HFFc6 (cell line): Measurements from ENCODE around the gene PHAF1. TPM values are rescaled to one million over a fixed set of nuclear protein-coding genes. Genes with fewer than 3 reads are reported as not detected.

Experiments
- DNase-seq: peaks from one replicate; pipeline ENCODE4 v3.0.0-alpha.2; 2018
- H3K27ac Mint-ChIP-seq: 2 replicates; pipeline ENCODE4 v1.8.0; 2020; ENCODE audit warnings: mild to moderate bottlenecking, mixed read lengths
- H3K27me3 Mint-ChIP-seq: 2 replicates; pipeline ENCODE4 v1.8.0; 2021; ENCODE audit warnings: mild to moderate bottlenecking, moderate library complexity, mixed read lengths; ENCODE audit not compliant: insufficient read depth
- H3K36me3 Mint-ChIP-seq: 2 replicates; pipeline ENCODE4 v1.8.0; 2021; ENCODE audit warnings: low read depth, mixed read lengths
- H3K4me1 Mint-ChIP-seq: 2 replicates; pipeline ENCODE4 v1.8.0; 2020; ENCODE audit warnings: low read depth, mixed read lengths
- H3K4me3 Mint-ChIP-seq: 2 replicates; pipeline ENCODE4 v1.8.0; 2020; ENCODE audit warnings: mild to moderate bottlenecking, moderate library complexity, mixed read lengths
- H3K9me3 Mint-ChIP-seq: 2 replicates; pipeline ENCODE4 v1.8.0; 2020; ENCODE audit warnings: mild to moderate bottlenecking, mixed read lengths
- total RNA-seq, 6 experiments: library from RNA; stranded (reverse); fragmentation: NEBNext Ultra II Directional; extraction: Animal tissue kit (Norgen Biotek cat#: 25700); gene quantifications; 2 replicates in 1 of 6; 3 replicates in 5 of 6; pipeline ENCODE4 v1.2.3, GENCODE V29; 2021
- TF ChIP-seq, protein P1 (sequence below): fragments of 200-600 bp; sonication (generic); IDR thresholded peaks from 2 replicates; pipeline ENCODE4 v1.5.0; 2021; ENCODE audit warnings: antibody characterized with exemption, mild to moderate bottlenecking

PHAF1 gene
- total RNA-seq, 6 experiments from 2014 or later, result 10.0 to 13.8 (median 11.8) TPM

DNA sequence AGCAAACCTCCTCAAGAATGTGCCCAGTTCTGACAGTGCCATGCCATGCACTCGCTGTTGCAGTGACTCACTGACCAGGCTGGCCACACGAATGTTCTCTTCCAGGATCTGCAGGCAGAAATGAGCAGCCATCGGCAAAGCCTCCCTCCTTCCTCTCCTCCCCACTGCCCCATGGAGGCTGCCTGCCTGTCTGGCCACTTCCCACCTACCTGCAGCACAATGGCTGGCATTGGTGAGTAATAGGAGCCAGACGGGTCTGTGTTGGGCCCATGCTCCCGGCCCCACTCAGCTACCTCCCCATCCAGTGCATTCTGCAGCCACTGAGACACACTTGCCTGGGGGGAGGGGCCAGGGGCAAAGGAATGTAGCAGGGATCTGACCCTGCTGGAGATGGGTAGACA, 76.8 kb downstream of the PHAF1 start:
- no peaks in the 10 kb centered on the region for H3K36me3 Mint-ChIP-seq
- H3K27ac Mint-ChIP-seq, result peak overlapping the region; percentile 10; the same call in 1 of the 2 replicates
- H3K4me3 Mint-ChIP-seq, result peak overlapping the region; percentile 21; the same call in 1 of the 2 replicates
- peak; percentile 64 for DNase-seq
- TF ChIP-seq, protein P1, sequence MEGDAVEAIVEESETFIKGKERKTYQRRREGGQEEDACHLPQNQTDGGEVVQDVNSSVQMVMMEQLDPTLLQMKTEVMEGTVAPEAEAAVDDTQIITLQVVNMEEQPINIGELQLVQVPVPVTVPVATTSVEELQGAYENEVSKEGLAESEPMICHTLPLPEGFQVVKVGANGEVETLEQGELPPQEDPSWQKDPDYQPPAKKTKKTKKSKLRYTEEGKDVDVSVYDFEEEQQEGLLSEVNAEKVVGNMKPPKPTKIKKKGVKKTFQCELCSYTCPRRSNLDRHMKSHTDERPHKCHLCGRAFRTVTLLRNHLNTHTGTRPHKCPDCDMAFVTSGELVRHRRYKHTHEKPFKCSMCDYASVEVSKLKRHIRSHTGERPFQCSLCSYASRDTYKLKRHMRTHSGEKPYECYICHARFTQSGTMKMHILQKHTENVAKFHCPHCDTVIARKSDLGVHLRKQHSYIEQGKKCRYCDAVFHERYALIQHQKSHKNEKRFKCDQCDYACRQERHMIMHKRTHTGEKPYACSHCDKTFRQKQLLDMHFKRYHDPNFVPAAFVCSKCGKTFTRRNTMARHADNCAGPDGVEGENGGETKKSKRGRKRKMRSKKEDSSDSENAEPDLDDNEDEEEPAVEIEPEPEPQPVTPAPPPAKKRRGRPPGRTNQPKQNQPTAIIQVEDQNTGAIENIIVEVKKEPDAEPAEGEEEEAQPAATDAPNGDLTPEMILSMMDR, result no peak
- H3K27me3 Mint-ChIP-seq, result peaks cover 3% of the 10 kb centered on the region
- no peaks in the 10 kb centered on the region for H3K9me3 Mint-ChIP-seq
- H3K4me1 Mint-ChIP-seq, result peaks cover 33% of the 10 kb centered on the region

DNA sequence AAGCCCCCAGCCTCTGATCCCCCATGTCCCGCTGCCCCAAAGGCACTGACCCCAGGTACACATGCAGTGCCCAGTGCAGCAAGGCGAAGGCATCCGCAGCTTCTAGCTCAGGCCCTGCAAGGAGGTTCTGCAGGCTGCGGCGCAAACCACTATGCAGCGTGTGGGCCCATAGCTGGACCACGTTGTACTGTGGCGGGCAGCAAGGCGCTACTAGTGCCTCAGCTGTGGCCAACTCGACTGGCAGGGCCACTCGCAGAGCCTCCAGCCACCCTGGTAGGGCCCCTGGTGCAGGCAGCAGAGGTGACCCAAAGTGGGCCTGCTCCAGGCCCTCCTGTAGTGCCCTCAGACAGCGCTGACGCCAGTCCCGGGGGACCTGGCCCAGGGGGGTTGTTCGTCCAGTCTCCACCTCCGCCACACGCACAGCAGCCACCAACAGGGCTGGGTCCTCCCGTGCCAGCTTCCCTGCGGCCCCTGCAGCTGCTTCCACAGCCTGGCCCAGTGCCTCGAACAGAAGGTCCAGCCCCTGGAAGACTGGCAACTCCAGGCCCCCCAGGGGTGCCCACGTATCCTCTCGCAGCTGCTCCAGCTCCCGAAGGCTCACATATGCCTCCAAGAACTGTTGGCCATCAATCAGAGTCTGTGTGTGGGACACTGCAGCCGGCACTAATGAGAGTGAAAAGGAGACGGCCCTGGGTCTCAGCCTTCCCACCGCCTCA, 77.6 kb downstream of the PHAF1 start:
- H3K27me3 Mint-ChIP-seq, result peaks cover 3% of the 10 kb centered on the region
- TF ChIP-seq, protein P1, result no peak
- H3K27ac Mint-ChIP-seq, result no peak overlapping the region
- H3K4me1 Mint-ChIP-seq, result peaks cover 36% of the 10 kb centered on the region
- no peak overlapping the region for H3K4me3 Mint-ChIP-seq
- DNase-seq, result no peak
- H3K36me3 Mint-ChIP-seq, result no peaks in the 10 kb centered on the region; the same call in 1 of the 2 replicates
- H3K9me3 Mint-ChIP-seq, result no peaks in the 10 kb centered on the region

DNA sequence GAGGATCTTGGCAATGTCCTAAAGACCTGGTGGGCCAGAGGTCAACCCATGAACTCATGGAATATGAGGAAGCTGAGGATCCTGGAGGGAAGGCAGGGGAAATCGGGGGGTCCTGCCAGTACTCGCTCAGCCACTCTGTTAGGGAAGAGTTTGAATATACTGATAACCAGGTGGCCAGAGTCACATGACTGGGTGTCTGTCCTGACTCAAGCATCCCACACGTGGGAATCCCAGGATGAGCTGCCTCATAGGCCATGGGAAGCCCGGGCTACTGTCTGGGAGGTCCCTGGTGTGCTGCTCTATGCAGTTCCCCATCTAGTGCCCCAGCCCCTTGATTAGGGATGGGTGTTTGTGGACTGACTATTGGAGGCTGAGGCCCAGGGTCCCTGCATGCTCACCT, 78.6 kb downstream of the PHAF1 start:
- Mint-ChIP-seq H3K4me1 (peaks cover 45% of the 10 kb centered on the region), H3K4me3 (no peak overlapping the region), H3K9me3 (no peaks in the 10 kb centered on the region), H3K36me3 (peaks cover 9% of the 10 kb centered on the region), H3K27me3 (peaks cover 3% of the 10 kb centered on the region), H3K27ac (no peak overlapping the region)
- DNase-seq, result no peak
- TF ChIP-seq, protein P1, result no peak

GRCh38 chr16:67188798-67189197, 79.1 kb downstream of the PHAF1 start:
- peaks cover 50% of the 10 kb centered on the region for H3K4me1 Mint-ChIP-seq

DNA sequence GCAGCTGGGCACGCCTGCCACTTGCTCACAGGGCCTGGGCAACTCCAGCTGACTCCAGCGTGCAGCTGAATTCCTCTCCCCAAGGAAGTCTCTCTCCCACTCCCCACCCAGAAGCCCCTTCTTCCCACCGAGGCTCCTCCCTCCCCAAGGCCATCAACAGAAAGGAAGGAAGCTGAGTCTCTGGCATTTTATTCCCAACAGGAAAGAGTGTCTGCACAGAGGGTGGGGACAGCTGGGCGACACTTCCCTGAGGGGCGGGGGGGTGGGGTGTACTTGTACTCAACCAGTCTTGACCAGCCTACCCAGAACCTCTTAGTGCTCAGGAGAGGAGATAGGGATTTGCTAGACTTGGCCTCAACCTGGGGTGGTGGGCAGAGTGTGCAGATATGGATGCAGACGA, 80.3 kb downstream of the PHAF1 start, which contains the start of gene EXOC3L1:
EXOC3L1 (minus strand) TSS at position 96 of the 400 bp plus-strand sequence. CDS start 460 bp downstream, outside the sequence.
- TF ChIP-seq, protein P1, result no peak
- DNase-seq, result no peak
- no peak within 1 kb of the TSS for H3K4me3 Mint-ChIP-seq
- H3K9me3 Mint-ChIP-seq, result no peaks in the 10 kb centered on the region
- H3K36me3 Mint-ChIP-seq, result peaks cover 17% of the 10 kb centered on the region
- peaks cover 3% of the 10 kb centered on the region for H3K27me3 Mint-ChIP-seq
- peaks cover 52% of the 10 kb centered on the region for H3K4me1 Mint-ChIP-seq
- H3K27ac Mint-ChIP-seq, result no peak within 1 kb of the TSS

More at GRCh38 chr16:67188798-67189197, 79.1 kb downstream of the PHAF1 start:
- H3K27ac Mint-ChIP-seq, result no peak overlapping the region
- TF ChIP-seq, protein P1, result no peak
- H3K9me3 Mint-ChIP-seq, result no peaks in the 10 kb centered on the region
- H3K36me3 Mint-ChIP-seq, result peaks cover 13% of the 10 kb centered on the region
- DNase-seq, result no peak
- H3K27me3 Mint-ChIP-seq, result peaks cover 3% of the 10 kb centered on the region
- H3K4me3 Mint-ChIP-seq, result no peak overlapping the region
